GM12878 (cell line): ENCODE measurements around the gene LRP8. TPM values are rescaled to one million over a fixed set of nuclear protein-coding genes. Genes with fewer than 3 reads are reported as not detected.

ENCODE experiments used
- ATAC-seq: fragments of 200-7000 bp; cut with Tn5 transposase; 3 replicates; pipeline ENCODE4 v1.9.1; 2020; ENCODE audit warnings: mild to moderate bottlenecking, moderate library complexity
- BruUV-seq: library from RNA; stranded (reverse); fragments of 400-500 nt; replicated peaks from 2 replicates; lab custom pipeline; 2021; lab: Mats Ljungman, UMichigan
- CTCF ChIA-PET: fragments of 300-600 bp; sonication (Branson Sonifier 250); formaldehyde crosslinking; extraction: SDS; loops from one replicate; lab custom pipeline; 2021; ENCODE audit warnings: inconsistent platforms; lab: Yijun Ruan, JAX
- POLR2A ChIA-PET: fragments of 350-600 bp; formaldehyde crosslinking; extraction: SDS; loops from one replicate; lab custom pipeline; 2021; ENCODE audit warnings: inconsistent platforms; lab: Charles Lee
- RAD21 ChIA-PET: fragments of 300-600 bp; sonication (Branson Sonifier 250); formaldehyde crosslinking; loops from one replicate; lab custom pipeline; 2023; ENCODE audit warnings: antibody characterized with exemption; ENCODE audit not compliant: unreplicated experiment; lab: Charles Lee
- SMC1A ChIA-PET: fragments of 300-600 bp; sonication (Branson Sonifier 250); formaldehyde crosslinking; loops from one replicate; lab custom pipeline; 2023; ENCODE audit not compliant: unreplicated experiment, uncharacterized antibody; lab: Charles Lee
- DNase-seq: peaks from one replicate; pipeline ENCODE4 v3.0.0-alpha.2; 2011; ENCODE audit warnings: low read depth, low spot score
- FAIRE-seq: peaks from 3 replicates; lab custom pipeline; 2011; peaks lifted over from hg19 to GRCh38; lab: Jason Lieb, UNC
- H2AFZ ChIP-seq: 2 replicates; pipeline ENCODE4 v1.6.0; 2011; ENCODE audit warnings: low read depth, low read length, control low read depth; ENCODE audit not compliant: control insufficient read depth
- H3K27ac ChIP-seq: 2 replicates; pipeline ENCODE4 v1.5.1; 2011; ENCODE audit warnings: control low read depth; ENCODE audit not compliant: control insufficient read depth, insufficient read depth
- H3K27me3 ChIP-seq, 2 experiments: replicated peaks in 1 of 2; 2 replicates each; pipeline versions ENCODE4 v1.6.0 to v1.6.1; 2011; ENCODE audit warnings: low read length in 1 of 2; ENCODE audit not compliant: control insufficient read depth in 2 of 2, insufficient read depth in 2 of 2
- H3K36me3 ChIP-seq, 2 experiments: 2 replicates each; pipeline ENCODE4 v1.5.1; 2011; ENCODE audit warnings: low read length in 1 of 2; ENCODE audit not compliant: control insufficient read depth in 2 of 2, insufficient read depth in 2 of 2
- H3K4me1 ChIP-seq: 2 replicates; pipeline ENCODE4 v1.6.1; 2011; ENCODE audit warnings: mild to moderate bottlenecking, low read length, moderate library complexity, mixed read lengths; ENCODE audit not compliant: control insufficient read depth, insufficient read depth
- H3K4me2 ChIP-seq: 2 replicates; pipeline ENCODE4 v1.6.0; 2011; ENCODE audit warnings: control low read depth; ENCODE audit not compliant: control insufficient read depth, insufficient read depth
- H3K4me3 ChIP-seq: fragments of 200-600 bp; sonication (generic); 2 replicates; pipeline ENCODE4 v1.5.1; 2016
- H3K79me2 ChIP-seq: 2 replicates; pipeline ENCODE4 v1.6.0; 2011; ENCODE audit warnings: low read length; ENCODE audit not compliant: control insufficient read depth, insufficient read depth
- H3K9ac ChIP-seq: 2 replicates; pipeline ENCODE4 v1.8.0; 2011; ENCODE audit warnings: low read length, control low read depth, mixed read lengths; ENCODE audit not compliant: control insufficient read depth, insufficient read depth
- H3K9me3 ChIP-seq: replicated peaks from 3 replicates; pipeline ENCODE4 v1.5.1; 2011; ENCODE audit warnings: mild to moderate bottlenecking, low read length; ENCODE audit not compliant: control insufficient read depth, insufficient read depth
- H4K20me1 ChIP-seq: 2 replicates; pipeline ENCODE4 v1.6.0; 2011; ENCODE audit not compliant: control insufficient read depth, insufficient read depth
- ATF2 ChIP-seq: IDR thresholded peaks from 2 replicates; pipeline ENCODE4 v1.6.1; 2012; ENCODE audit warnings: low read length, inconsistent platforms
- CBX3 ChIP-seq: fragments of 200-600 bp; sonication (generic); IDR thresholded peaks from 2 replicates; pipeline ENCODE4 v1.6.1; 2016; ENCODE audit warnings: low read depth, borderline replicate concordance
- ETV6 ChIP-seq, 2 experiments: fragments of 450-650 bp in 1 of 2; IDR thresholded peaks in 1 of 2; conservative IDR thresholded peaks in 1 of 2; 2 replicates each; pipeline ENCODE4 v1.6.1; 2014; ENCODE audit warnings: antibody characterized with exemption in 1 of 2, borderline replicate concordance in 1 of 2, low read depth in 1 of 2, mild to moderate bottlenecking in 1 of 2, moderate library complexity in 1 of 2
- GATAD2B ChIP-seq: fragments of 450-650 bp; conservative IDR thresholded peaks from 2 replicates; pipeline ENCODE4 v1.6.1; 2017; ENCODE audit warnings: low read depth, mild to moderate bottlenecking, moderate library complexity
- MTA2 ChIP-seq: fragments of 450-650 bp; IDR thresholded peaks from 2 replicates; pipeline ENCODE4 v1.6.1; 2016; ENCODE audit warnings: low read depth, mild to moderate bottlenecking, moderate library complexity
- SIN3A ChIP-seq: IDR thresholded peaks from 2 replicates; pipeline ENCODE4 v1.6.1; 2012; ENCODE audit warnings: low read depth, low read length, improper control_type of control experiment
- SREBF1 ChIP-seq: IDR thresholded peaks from 2 replicates; pipeline ENCODE4 v1.6.1; 2012; ENCODE audit warnings: mild to moderate bottlenecking, low read length
- STAT1 ChIP-seq: fragments of 450-650 bp; conservative IDR thresholded peaks from 2 replicates; pipeline ENCODE4 v1.6.1; 2014; ENCODE audit warnings: antibody characterized with exemption, mild to moderate bottlenecking
- WGBS: methylation state at CpG from one replicate; pipeline ENCODE4 v1.1.6; 2016; ENCODE audit warnings: low lambda C conversion rate; ENCODE audit not compliant: insufficient replicate concordance, insufficient coverage; ENCODE audit errors: missing lambda C conversion rate; 5-methylcytosine and 5-hydroxymethylcytosine counted together
- in situ Hi-C: fragments of 300-500 bp; cut with MboI; formaldehyde crosslinking; loops from 9 replicates; pipeline ENCODE4 v1.14.3; 2018; ENCODE audit warnings: mixed read lengths
- intact Hi-C: fragments of 100-400 bp; cut with micrococcal nuclease; formaldehyde crosslinking; loops from one replicate; pipeline ENCODE4 v1.14.2; 2022; ENCODE audit not compliant: unreplicated experiment
- polyA plus RNA-seq, 11 experiments: library from polyadenylated mRNA; depleted of rRNA in 4 of 11; unstranded in 6 of 11; stranded (reverse) in 5 of 11; fragments of >200 nt; fragmentation: Nextera tagmentation in 4 of 11; fragmentation: Illumina TruSeq in 1 of 11; extraction: Ambion mirVana in 4 of 11; extraction: Trizol in 1 of 11; gene quantifications; 1 replicate in 1 of 11; 2 replicates in 10 of 11; pipeline versions ENCODE4 v1.2.1 to v1.2.3, GENCODE V29; 2011 to 2016; ENCODE audit warnings: inconsistent platforms in 2 of 11, missing spikeins in 2 of 11, low read depth in 1 of 11
- total RNA-seq, 4 experiments: library from RNA; depleted of rRNA in 3 of 4; stranded (reverse); fragments of >200 nt in 3 of 4; fragmentation: Illumina TruSeq in 1 of 4; extraction: Trizol in 1 of 4; gene quantifications; 2 replicates each; pipeline versions ENCODE4 v1.2.1 to v1.2.3, GENCODE V29; 2013 to 2021

Gene LRP8
- total and polyA plus RNA-seq, 10 of the 15 experiments (the other 5 are each of a cell fraction or from before 2014, with no cell fraction given) = 2.8 to 40.5 (median 22.3) TPM

- in situ Hi-C loops = no loop called here
- WGBS = 93% methylated on average over 1 of the region's 1 CpG
Observed at GRCh38 chr1:53207726-53208125, 120.1 kb downstream of the LRP8 start.

GRCh38 chr1:53206735-53207379 is 121.0 kb downstream of the LRP8 start:
- ChIA-PET SMC1A (no interaction called here), CTCF (no interaction called here), POLR2A (no interaction called here), RAD21 (no interaction called here)
- Histone ChIP-seq H4K20me1 (no peaks in the 10 kb centered on the region), H3K36me3 (peaks cover 5 to 31% of the 10 kb centered on the region in 2 experiments), H3K79me2 (no peaks in the 10 kb centered on the region), H3K9me3 (peaks cover 16% of the 10 kb centered on the region; the same call in 2 of the 3 replicates), H2AFZ (no peak overlapping the region), H3K9ac (no peak overlapping the region), H3K27ac (no peak overlapping the region), H3K27me3 (no peaks in the 10 kb centered on the region), H3K4me3 (no peak overlapping the region), H3K4me2 (no peak overlapping the region), H3K4me1 (no peaks in the 10 kb centered on the region)
- no peak for TF ChIP-seq GATAD2B
- no peak for TF ChIP-seq ATF2
- no peak for TF ChIP-seq ETV6 (conservative IDR thresholded peaks at IDR 0.05 in 1 of 2, IDR thresholded peaks at IDR 0.05 in 1 of 2; ENCODE audit: borderline replicate concordance in 1 of 2, low read depth in 1 of 2)
- TF ChIP-seq STAT1 = no peak
- no peak for TF ChIP-seq MTA2
- TF ChIP-seq SREBF1 = no peak
- in situ Hi-C loops (no loop called here), intact Hi-C loops (no loop called here)
- no peak for FAIRE-seq
- 100% methylated on average over 1 of the region's 1 CpG for WGBS
- no peak for DNase-seq
- no TSS peak for BruUV-seq
- no peak for ATAC-seq

More at GRCh38 chr1:53207726-53208125, 120.1 kb downstream of the LRP8 start:
- no peak overlapping the region for H3K9ac ChIP-seq
- H2AFZ ChIP-seq = no peak overlapping the region
- ChIA-PET SMC1A (no interaction called here), POLR2A (no interaction called here), CTCF (no interaction called here), RAD21 (no interaction called here)
- FAIRE-seq = no peak
- H3K4me1 ChIP-seq = no peaks in the 10 kb centered on the region
- H3K4me2 ChIP-seq = no peak overlapping the region
- H3K79me2 ChIP-seq = no peaks in the 10 kb centered on the region
- no peak overlapping the region for H3K4me3 ChIP-seq
- no peak for DNase-seq
- H3K9me3 ChIP-seq = peaks cover 16% of the 10 kb centered on the region; the same call in 2 of the 3 replicates
- H3K36me3 ChIP-seq = peaks cover 5 to 31% of the 10 kb centered on the region in 2 experiments
- H4K20me1 ChIP-seq = no peaks in the 10 kb centered on the region
- TF ChIP-seq SIN3A (no peak), CBX3 (no peak)
- no peak for ATAC-seq
- intact Hi-C loops = no loop called here
- no peaks in the 10 kb centered on the region for H3K27me3 ChIP-seq
- BruUV-seq = no TSS peak
- H3K27ac ChIP-seq = no peak overlapping the region
